Renal cortex interstitium (tissue), 15 donors: Measurements from ENCODE around the gene SPOP. TPM values are rescaled to one million over a fixed set of nuclear protein-coding genes. Genes with fewer than 3 reads are reported as not detected.
"Not testable (repeated sequence)": the region's sequence is repeated elsewhere in the genome, so short reads cannot be mapped to it uniquely, and the experiment has no call there.

Experiments
- DNase-seq, 11 donors: peaks; one replicate each; pipeline ENCODE4 v3.0.0-alpha.2; 2013; ENCODE audit warnings: low read depth in 9 of 11, low spot score in 4 of 11; ENCODE audit errors: extremely low read depth in 1 of 11
- long read RNA-seq, 16 experiments: transcript quantifications; one replicate each; lab custom pipeline, GENCODE V29; 2026
- polyA plus RNA-seq, 3 donors: library from polyadenylated mRNA; unstranded; fragments of 120-200 nt; gene quantifications; one replicate each; pipeline ENCODE4 v1.2.1, GENCODE V29; 2013; ENCODE audit not compliant: insufficient read length in 3 of 3

SPOP gene
- 10 to 100 TPM; 63.3 to 65.8 (median 64.1) TPM for polyA plus RNA-seq
- long read RNA-seq, donor 1, transcript SPOP-222 (2 exons, 421 nt), result minor isoform, 5 of 66 reads
- long read RNA-seq, donor 1, transcript SPOP-221 (1 exons, 2,135 nt), result major isoform, 49 of 66 reads
- long read RNA-seq, donor 1, transcript SPOP-206 (10 exons, 1,865 nt), result minor isoform, 11 of 66 reads
- long read RNA-seq, donor 1, partial matches to known transcripts, result 0 of 66 reads
- long read RNA-seq, donor 1, other reads (novel, unspliced or antisense), result 0 of 66 reads
- long read RNA-seq, donor 2, transcript SPOP-206 (10 exons, 1,865 nt), result minor isoform, 11 of 65 reads
- long read RNA-seq, donor 2, transcript SPOP-221 (1 exons, 2,135 nt), result major isoform, 45 of 65 reads
- long read RNA-seq, donor 2, transcript SPOP-222 (2 exons, 421 nt), result minor isoform, 9 of 65 reads
- long read RNA-seq, donor 2, partial matches to known transcripts, result 0 of 65 reads
- long read RNA-seq, donor 2, other reads (novel, unspliced or antisense), result 0 of 65 reads
- long read RNA-seq, donor 3, transcript SPOP-222 (2 exons, 421 nt), result minor isoform, 12 of 95 reads
- long read RNA-seq, donor 3, transcript SPOP-221 (1 exons, 2,135 nt), result major isoform, 40 of 95 reads
- long read RNA-seq, donor 3, transcript SPOP-206 (10 exons, 1,865 nt), result minor isoform, 22 of 95 reads
- long read RNA-seq, donor 3, partial matches to known transcripts, result 11 of 95 reads
- long read RNA-seq, donor 3, other reads (novel, unspliced or antisense), result 0 of 95 reads
- long read RNA-seq, donor 4, transcript SPOP-221 (1 exons, 2,135 nt), result minor isoform, 9 of 34 reads
- long read RNA-seq, donor 4, transcript SPOP-206 (10 exons, 1,865 nt), result major isoform, 13 of 34 reads
- long read RNA-seq, donor 4, partial matches to known transcripts, result 7 of 34 reads
- long read RNA-seq, donor 4, other reads (novel, unspliced or antisense), result 0 of 34 reads
- long read RNA-seq, donor 5, result 0 reads
- long read RNA-seq, donor 6, transcript SPOP-222 (2 exons, 421 nt), result minor isoform, 12 of 78 reads
- long read RNA-seq, donor 6, transcript SPOP-221 (1 exons, 2,135 nt), result major isoform, 33 of 78 reads
- long read RNA-seq, donor 6, transcript SPOP-206 (10 exons, 1,865 nt), result minor isoform, 13 of 78 reads
- long read RNA-seq, donor 6, partial matches to known transcripts, result 15 of 78 reads
- long read RNA-seq, donor 6, other reads (novel, unspliced or antisense), result 0 of 78 reads
- long read RNA-seq, donor 7, transcript SPOP-206 (10 exons, 1,865 nt), result minor isoform, 15 of 90 reads
- long read RNA-seq, donor 7, transcript SPOP-221 (1 exons, 2,135 nt), result major isoform, 37 of 90 reads
- long read RNA-seq, donor 7, transcript SPOP-222 (2 exons, 421 nt), result minor isoform, 17 of 90 reads
- long read RNA-seq, donor 7, partial matches to known transcripts, result 19 of 90 reads
- long read RNA-seq, donor 7, other reads (novel, unspliced or antisense), result 0 of 90 reads
- long read RNA-seq, donor 8, result 0 reads
- long read RNA-seq, donor 9, transcript SPOP-222 (2 exons, 421 nt), result minor isoform, 6 of 47 reads
- long read RNA-seq, donor 9, transcript SPOP-206 (10 exons, 1,865 nt), result major isoform, 19 of 47 reads
- long read RNA-seq, donor 9, transcript SPOP-221 (1 exons, 2,135 nt), result minor isoform, 12 of 47 reads
- long read RNA-seq, donor 9, partial matches to known transcripts, result 8 of 47 reads
- long read RNA-seq, donor 9, other reads (novel, unspliced or antisense), result 0 of 47 reads
- long read RNA-seq, donor 10, transcript SPOP-222 (2 exons, 421 nt), result minor isoform, 5 of 54 reads
- long read RNA-seq, donor 10, transcript SPOP-206 (10 exons, 1,865 nt), result minor isoform, 17 of 54 reads
- long read RNA-seq, donor 10, transcript SPOP-221 (1 exons, 2,135 nt), result major isoform, 30 of 54 reads
- long read RNA-seq, donor 10, partial matches to known transcripts, result 0 of 54 reads
- long read RNA-seq, donor 10, other reads (novel, unspliced or antisense), result 0 of 54 reads
- long read RNA-seq, donor 11, transcript SPOP-221 (1 exons, 2,135 nt), result major isoform, 20 of 52 reads
- long read RNA-seq, donor 11, transcript SPOP-206 (10 exons, 1,865 nt), result minor isoform, 7 of 52 reads
- long read RNA-seq, donor 11, transcript SPOP-222 (2 exons, 421 nt), result minor isoform, 12 of 52 reads
- long read RNA-seq, donor 11, partial matches to known transcripts, result 10 of 52 reads
- long read RNA-seq, donor 11, other reads (novel, unspliced or antisense), result 0 of 52 reads
- long read RNA-seq, donor 12, transcript SPOP-206 (10 exons, 1,865 nt), result minor isoform, 6 of 27 reads
- long read RNA-seq, donor 12, transcript SPOP-221 (1 exons, 2,135 nt), result major isoform, 18 of 27 reads
- long read RNA-seq, donor 12, partial matches to known transcripts, result 0 of 27 reads
- long read RNA-seq, donor 12, other reads (novel, unspliced or antisense), result 0 of 27 reads
- long read RNA-seq, donor 13, result 0 reads
- long read RNA-seq, donor 14, transcript SPOP-222 (2 exons, 421 nt), result minor isoform, 6 of 38 reads
- long read RNA-seq, donor 14, transcript SPOP-221 (1 exons, 2,135 nt), result major isoform, 16 of 38 reads
- long read RNA-seq, donor 14, transcript SPOP-206 (10 exons, 1,865 nt), result minor isoform, 12 of 38 reads
- long read RNA-seq, donor 14, partial matches to known transcripts, result 0 of 38 reads
- long read RNA-seq, donor 14, other reads (novel, unspliced or antisense), result 0 of 38 reads
- long read RNA-seq, donor 15, transcript SPOP-206 (10 exons, 1,865 nt), result minor isoform, 8 of 34 reads
- long read RNA-seq, donor 15, transcript SPOP-221 (1 exons, 2,135 nt), result major isoform, 19 of 34 reads
- long read RNA-seq, donor 15, partial matches to known transcripts, result 5 of 34 reads
- long read RNA-seq, donor 15, other reads (novel, unspliced or antisense), result 0 of 34 reads
- long read RNA-seq, donor 16, transcript SPOP-221 (1 exons, 2,135 nt), result minor isoform, 34 of 161 reads
- long read RNA-seq, donor 16, transcript SPOP-222 (2 exons, 421 nt), result minor isoform, 35 of 161 reads
- long read RNA-seq, donor 16, transcript SPOP-206 (10 exons, 1,865 nt), result major isoform, 43 of 161 reads
- long read RNA-seq, donor 16, partial matches to known transcripts, result 41 of 161 reads
- long read RNA-seq, donor 16, other reads (novel, unspliced or antisense), result 0 of 161 reads

DNA sequence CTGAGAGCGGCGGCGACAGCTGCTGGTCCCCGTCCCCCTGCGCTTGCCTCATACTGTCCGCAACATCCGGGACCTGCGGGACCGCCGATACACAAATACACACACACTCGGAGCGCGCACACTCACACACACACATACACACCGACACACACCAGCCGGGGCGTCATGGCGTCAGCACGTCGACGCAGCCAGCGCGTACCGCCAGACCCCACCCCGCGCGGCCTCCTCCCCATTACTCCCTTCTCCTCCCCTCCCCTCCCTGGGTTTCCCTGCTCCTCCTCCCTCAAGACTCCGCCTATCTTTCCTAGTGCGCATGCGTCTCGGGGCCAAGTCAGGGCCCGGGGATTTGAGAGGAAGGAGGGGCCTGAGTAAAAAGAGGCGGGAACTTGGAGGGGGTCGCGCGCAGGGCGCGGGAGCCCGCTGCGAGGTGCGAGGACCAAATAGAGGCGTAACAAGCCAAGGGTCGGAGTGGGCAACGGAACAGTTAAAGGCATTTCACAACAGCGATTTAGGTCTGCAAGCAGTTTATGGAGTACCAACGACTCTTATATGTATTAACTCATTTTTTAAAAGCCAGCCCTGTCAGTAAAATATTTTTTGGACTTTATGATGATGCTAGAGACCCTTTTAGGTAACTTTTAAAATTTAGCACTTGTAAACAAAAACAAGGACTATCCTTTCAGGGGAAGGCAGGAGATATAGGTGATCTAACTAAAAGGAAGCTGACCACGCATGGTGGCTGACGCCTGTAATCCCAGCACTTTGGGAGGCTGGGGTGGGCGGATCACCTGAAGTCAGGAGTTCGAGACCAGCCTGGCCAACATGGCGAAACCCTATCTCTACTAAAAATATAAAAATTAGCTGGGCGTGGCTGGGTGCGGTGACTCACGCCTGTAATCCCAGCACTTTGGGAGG, at the start of gene SPOP:
Gene SPOP (minus strand): TSS at position 165 of the 915 bp plus-strand sequence. CDS start 55,287 bp downstream, outside the sequence.
- DNase-seq, result peak; percentile 96 to 99 (median 99)

DNA sequence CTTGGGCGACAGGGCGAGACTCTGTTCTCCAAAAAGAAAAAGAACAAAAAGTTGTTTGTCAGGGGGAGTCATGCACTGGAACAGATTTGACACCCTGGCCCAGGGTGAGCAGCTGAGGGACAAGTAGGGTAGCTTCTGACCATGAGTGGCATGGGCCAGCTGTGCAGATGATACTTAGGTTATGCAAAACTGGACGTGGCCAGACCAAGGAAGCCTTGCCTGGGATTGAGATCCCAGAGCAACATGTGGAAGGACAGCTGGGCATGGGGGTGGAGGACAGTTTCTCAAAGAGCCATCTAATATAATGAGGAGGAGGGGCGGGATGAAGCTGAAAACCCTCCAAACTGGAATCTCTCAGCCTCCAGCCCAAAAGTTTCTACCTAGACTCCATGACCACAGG, 49.5 kb upstream of the SPOP start:
- no peak for DNase-seq

DNA sequence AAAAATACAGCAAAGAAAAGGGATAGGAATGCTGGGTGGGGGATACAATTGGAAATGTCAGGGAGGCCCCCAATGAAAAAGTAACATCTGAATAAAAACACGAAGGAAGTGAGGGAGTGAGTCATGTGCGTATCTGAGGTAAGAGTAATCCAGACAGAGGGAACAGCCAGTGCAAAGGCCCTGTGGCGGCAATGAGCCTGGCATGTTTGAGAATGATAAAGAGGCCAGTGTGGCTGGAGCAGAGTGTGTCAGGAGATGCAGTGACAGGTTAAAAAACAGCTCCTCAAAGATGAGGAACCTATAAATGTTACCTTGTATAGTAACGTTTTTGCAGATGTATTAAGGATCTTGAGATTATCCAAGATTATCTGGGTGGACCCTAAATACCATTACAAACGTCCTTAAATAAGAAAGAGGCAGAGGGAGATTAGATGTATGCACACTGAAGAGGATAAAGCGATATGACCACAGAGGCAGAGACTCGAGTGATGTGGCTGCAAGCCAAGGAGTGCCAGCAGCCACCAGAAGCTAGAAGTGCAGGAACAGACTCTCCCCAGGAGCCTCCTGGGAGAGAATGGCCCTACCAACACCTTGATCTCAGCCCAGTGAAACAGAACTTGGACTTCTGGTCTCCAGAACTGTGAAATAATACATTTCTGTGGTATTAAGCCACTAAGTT, 47.7 kb upstream of the SPOP start:
- no peak for DNase-seq

DNA sequence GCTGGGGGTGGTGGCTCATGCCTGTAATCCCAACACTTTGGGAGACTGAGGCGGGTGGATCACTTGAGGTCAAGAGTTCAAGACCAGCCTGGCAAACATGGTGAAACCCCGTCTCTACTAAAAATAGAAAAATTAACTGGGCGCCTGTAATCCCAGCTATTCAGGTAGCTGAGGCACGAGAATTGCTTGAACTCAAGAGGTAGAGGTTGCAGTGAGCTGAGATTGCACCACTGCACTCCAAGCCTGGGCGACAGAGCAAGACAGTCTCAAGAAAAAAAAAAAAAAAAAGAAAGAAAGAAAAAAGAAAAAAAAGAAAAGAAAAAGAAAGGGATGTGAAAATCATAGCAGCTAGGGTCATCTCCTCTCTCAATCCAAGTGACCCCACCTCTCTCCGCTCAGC, 46.7 kb upstream of the SPOP start:
- not testable (repeated sequence) for DNase-seq

DNA sequence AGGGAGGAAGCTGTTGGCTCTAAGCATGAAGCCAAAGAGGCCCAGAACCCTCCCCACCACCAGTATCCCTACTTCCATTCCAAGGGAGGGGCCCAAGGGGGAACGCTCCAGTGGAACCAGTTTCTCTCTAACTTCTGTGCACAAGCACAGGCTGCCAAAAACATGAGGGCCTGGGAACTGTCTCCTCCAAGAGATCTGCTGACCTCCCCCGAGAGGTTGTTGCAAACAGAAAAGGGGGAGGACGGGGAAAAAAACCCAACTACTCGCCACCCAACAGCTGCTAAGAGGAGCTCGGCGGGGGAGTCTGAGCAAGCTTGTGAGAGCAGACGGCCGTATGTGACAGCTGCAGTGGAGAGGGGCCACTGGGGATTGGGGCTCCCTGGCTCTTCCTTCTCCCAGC, 45.5 kb upstream of the SPOP start:
- peak in 9 of 11 donors; percentile 45 to 73 (median 58) for DNase-seq

DNA sequence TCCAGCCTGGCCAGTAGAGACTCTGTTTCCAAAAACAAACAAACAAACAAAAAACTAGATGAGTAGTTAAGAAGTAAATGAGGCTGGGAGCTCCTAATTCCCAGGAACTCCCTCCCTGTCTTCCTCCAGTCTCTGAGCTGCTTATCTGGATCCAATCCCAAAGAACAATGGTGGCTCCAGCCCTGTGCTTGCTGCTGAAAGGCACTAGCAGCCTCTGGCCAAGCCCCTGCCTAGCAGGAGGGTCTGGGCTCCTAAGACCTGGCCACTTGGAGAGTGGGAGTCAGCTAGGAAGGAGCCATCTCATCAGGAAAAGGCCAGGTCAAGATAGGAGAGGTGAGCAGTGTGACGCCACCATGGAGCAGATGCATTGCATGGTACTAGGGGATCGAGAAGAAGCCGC, 44.2 kb upstream of the SPOP start:
- no peak for DNase-seq

DNA sequence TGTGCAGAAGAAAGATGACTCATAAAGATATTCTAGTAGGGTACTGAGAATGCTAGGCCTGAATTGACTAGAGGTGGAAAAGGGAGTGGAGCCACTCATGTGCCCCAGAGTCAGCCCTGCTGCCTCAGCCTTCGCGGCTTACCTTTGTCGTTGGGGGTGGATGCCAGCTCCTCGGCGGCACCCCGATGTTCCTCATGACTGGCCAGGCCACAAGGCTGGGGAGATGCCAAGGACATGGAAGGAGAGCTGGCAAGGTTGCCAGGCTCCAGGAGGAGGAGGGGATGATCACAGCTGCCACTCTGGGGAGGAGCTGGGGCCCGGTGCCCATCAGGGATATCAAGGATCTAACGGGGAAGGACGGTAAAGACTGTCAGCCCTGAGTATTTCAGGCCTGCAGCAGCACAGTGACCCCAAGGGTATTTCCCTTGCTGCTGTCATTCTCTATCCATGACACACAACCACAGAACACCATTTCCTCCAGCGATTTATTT, 39.5 kb upstream of the SPOP start:
- DNase-seq, result no peak

DNA sequence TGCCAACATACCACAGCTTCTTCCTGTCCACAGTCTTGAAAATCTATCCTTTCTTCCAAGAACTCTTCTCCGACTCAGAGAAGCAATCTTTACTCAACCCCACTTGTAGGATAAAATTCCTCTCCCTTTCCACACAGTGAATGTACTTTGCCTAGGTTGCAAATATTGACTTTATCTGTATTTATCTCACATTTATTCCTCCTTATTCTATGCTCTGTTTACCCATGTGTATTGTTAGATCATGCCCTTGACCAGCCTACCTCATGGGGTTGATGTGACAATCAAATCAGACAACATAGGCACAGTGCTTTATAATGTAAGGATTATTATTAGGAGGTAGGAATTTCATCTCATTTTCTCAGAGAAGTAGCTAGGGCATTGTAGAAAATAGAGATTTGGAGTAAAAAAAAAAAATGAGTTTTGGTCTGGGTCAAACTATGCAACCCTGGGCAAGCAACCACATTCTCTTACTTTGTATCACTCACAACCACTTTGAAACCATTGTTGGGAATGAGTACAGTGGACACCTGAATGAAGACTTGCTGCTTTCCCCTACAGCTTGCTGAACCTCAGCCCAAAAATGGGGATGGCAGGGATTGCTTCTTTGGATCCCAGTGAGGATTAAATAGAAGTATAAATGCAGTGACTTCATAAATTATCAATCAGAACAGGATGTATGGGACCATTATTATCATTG, 38.9 kb upstream of the SPOP start:
- no peak for DNase-seq

DNA sequence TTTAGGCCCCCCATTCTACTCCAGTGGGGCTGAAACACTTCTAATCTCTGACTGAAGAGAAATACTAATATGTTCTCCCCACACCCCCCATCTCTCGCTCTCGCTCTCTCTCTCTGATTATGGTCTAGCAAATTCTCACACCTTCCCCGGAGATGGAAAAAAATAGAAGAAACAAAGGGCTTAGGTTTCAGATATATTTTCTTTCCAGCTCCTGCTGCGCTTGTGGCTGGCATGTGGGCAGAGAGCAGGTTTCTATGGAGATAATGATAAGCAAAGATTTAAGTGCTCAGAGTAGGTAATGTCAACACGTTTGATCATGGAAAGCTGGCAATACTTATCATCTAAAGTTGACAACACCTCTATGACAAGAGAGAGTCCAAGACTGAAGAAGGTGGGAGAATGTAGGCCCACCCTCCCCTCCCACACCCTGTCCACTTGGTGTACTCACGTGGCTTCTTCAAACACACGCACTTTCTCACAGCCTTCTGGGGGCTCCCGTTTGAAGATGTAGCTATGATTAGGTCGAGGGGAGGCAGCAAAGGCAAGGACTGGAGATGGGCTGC, 37.9 kb upstream of the SPOP start:
- DNase-seq, result no peak

DNA sequence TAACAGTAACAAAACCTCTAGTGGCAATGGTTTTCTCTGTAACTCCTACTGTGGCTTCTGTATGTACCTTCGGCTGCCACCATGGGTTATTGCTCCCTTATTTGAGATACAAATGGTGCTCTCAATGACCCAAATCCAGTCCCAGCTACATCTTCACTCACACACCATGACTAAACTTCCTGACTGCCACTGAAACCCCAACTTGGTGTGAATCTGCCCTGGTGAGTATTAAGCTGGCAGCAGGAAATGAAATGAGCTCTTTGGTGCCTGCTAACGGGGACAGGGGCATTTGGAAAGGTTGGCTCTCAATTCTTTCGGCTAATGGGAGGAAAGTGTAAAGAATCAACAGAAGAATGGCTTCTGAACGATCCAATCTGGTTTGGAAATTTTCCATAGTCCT, 37.3 kb upstream of the SPOP start:
- no peak for DNase-seq

DNA sequence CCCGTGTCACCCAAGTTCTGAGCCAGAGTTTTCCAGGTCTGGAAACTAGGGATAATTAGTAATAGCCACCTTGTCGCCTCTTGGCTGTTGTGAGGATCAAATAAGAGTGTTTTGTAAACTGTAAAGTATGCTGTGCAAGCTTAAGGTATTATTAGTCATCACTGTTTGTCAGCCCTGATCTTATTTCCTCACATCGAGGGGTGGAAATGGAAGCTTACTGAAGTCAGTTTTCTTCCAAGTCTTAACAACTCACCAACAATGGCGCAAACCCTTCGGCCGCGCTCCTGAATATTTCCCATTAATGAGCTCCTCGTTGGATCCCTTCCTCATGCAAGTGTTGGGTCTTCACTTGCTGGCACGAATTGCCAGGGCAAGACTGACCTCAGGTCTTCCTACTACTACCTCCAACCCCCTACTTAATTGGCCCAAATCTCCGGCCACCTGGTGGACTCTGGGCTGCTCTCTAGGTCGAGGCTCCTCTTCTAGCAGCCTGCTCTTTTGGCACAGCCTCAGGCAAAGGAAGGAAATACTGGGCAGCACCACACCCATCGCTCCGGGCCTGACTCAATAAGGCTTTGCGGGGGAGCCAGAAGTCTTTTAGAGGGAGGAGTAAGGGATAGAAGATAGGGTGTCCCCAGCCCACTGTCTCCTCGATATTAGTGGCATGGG, 30.8 kb upstream of the SPOP start:
- DNase-seq, result no peak
